Peyer's patch (tissue), 4 donors: Measurements from ENCODE around the gene PSD4. TPM values are rescaled to one million over a fixed set of nuclear protein-coding genes. Genes with fewer than 3 reads are reported as not detected.
A peak's percentile ranks its signal among the peaks of the same experiment; 100 is the strongest.

Experiments used
- DNase-seq, 3 donors: peaks; one replicate each; pipeline ENCODE4 v3.0.0-alpha.2; 2017 to 2019
- H3K27ac ChIP-seq, 4 donors: fragments of 200-600 bp; sonication (generic); one replicate each; pipeline ENCODE4 v1.5.1; 2016 to 2019
- H3K27me3 ChIP-seq, 2 donors: fragments of 200-600 bp; sonication (generic); one replicate each; pipeline ENCODE4 v1.5.1; 2019
- H3K36me3 ChIP-seq, 3 donors: fragments of 200-600 bp; sonication (generic); one replicate each; pipeline ENCODE4 v1.5.1; 2016 to 2019
- H3K4me1 ChIP-seq, 4 donors: fragments of 200-600 bp; sonication (generic); one replicate each; pipeline ENCODE4 v1.5.1; 2016 to 2019
- H3K4me3 ChIP-seq, 4 donors: fragments of 200-600 bp; sonication (generic); 1 replicate in 3 of 4; 2 replicates in 1 of 4; pipeline ENCODE4 v1.5.1; 2016 to 2019; ENCODE audit warnings: mild to moderate bottlenecking in 1 of 4
- H3K9me3 ChIP-seq, 4 donors: fragments of 200-600 bp; sonication (generic); one replicate each; pipeline ENCODE4 v1.5.1; 2016 to 2019; ENCODE audit warnings: mild to moderate bottlenecking in 1 of 4
- CTCF ChIP-seq, 6 experiments: fragments of 450-650 bp in 4 of 6; fragments of 200-600 bp in 2 of 6; sonication (generic) in 1 of 6; IDR thresholded peaks; one replicate each; pipeline ENCODE4 v1.5.1; 2017 to 2019; ENCODE audit warnings: antibody characterized with exemption in 6 of 6, mild to moderate bottlenecking in 3 of 6, moderate library complexity in 1 of 6
- POLR2A ChIP-seq, 2 donors: fragments of 450-650 bp; IDR thresholded peaks; one replicate each; pipeline ENCODE4 v1.5.1; 2017; ENCODE audit warnings: antibody characterized with exemption in 2 of 2, mild to moderate bottlenecking in 2 of 2, moderate library complexity in 2 of 2
- total RNA-seq, 4 donors: library from RNA; depleted of rRNA; stranded (reverse); fragments of >200 nt; gene quantifications; one replicate each; pipeline ENCODE4 v1.1.0, GENCODE V29; 2016

Gene PSD4
- total RNA-seq, 4 donors from 2014 or later: 125 to 284 (median 212) TPM

DNA sequence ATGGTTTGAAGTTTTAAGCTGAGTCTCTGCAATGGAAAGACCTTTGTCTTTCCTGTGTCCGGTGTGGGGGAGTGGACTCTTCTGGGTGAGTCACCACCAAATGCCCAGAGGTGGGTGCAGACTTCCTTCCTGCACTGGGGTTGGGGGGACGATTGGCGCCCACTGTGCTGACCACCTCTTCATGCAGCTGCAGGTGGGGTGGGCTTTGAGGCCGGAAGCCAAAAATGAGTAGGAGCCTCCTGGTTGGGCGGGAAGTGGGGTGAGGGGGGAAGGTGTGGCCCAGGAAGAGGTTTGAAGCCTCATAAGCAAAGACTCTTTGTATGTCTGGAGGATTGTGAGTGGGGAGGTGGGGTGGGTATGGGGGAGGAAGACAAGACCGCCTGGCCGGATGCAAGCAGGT, 77.3 kb downstream of the PSD4 start:
- DNase-seq: peak in 2 of 3 donors; percentile 55 to 75
- Histone ChIP-seq H3K4me3 (no peak overlapping the region), H3K9me3 (no peaks in the 10 kb centered on the region), H3K27me3 (no peaks in the 10 kb centered on the region), H3K36me3 (no peaks in the 10 kb centered on the region), H3K4me1 (peaks cover 0 to 19% (median 2%) of the 10 kb centered on the region in 4 donors), H3K27ac (no peak overlapping the region)
- no peak for TF ChIP-seq CTCF (IDR thresholded peaks at IDR 0.05)
- no peak for TF ChIP-seq POLR2A (IDR thresholded peaks at IDR 0.05)

DNA sequence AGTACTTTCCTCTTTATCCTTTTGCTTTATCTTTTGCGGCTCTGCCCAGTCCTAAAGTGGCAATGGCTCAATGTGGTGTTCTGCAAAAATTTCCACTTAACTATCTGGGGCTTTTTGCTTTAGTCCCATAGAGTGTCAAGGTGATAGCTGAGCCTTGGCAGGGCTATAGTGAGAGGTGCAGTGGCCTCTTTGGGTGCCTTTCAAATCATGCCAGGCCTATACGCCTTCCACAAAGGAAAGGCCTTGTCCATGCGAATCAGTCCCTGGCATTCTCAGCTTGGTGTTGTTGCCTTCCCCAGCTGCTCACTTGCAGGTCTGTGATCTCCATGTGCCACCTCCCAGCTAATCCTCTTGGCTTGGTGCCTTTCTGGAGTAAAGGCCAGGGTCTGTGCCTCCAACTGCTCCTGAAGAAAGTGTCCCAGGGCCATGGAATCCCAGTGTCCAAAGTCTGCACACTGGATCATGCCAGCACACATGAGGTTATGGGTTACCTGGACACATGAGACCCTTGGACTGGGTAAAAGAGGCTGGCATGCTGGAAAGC, 78.3 kb downstream of the PSD4 start:
- no peaks in the 10 kb centered on the region for H3K27me3 ChIP-seq
- H3K36me3 ChIP-seq: no peaks in the 10 kb centered on the region
- no peaks in the 10 kb centered on the region for H3K9me3 ChIP-seq
- H3K4me3 ChIP-seq: no peak overlapping the region
- no peak overlapping the region for H3K27ac ChIP-seq
- DNase-seq: no peak
- peaks cover 0 to 19% (median 2%) of the 10 kb centered on the region in 4 donors for H3K4me1 ChIP-seq
- no peak for TF ChIP-seq POLR2A (IDR thresholded peaks at IDR 0.05)
- no peak for TF ChIP-seq CTCF (IDR thresholded peaks at IDR 0.05)

GRCh38 chr2:113253453-113253852, 79.7 kb downstream of the PSD4 start:
- Histone ChIP-seq H3K4me1 (peaks cover 0 to 19% (median 2%) of the 10 kb centered on the region in 4 donors), H3K4me3 (no peak overlapping the region), H3K9me3 (no peaks in the 10 kb centered on the region), H3K27ac (no peak overlapping the region), H3K36me3 (no peaks in the 10 kb centered on the region), H3K27me3 (no peaks in the 10 kb centered on the region)
- TF ChIP-seq POLR2A (IDR thresholded peaks at IDR 0.05) (no peak), CTCF (IDR thresholded peaks at IDR 0.05) (no peak)
- no peak for DNase-seq

DNA sequence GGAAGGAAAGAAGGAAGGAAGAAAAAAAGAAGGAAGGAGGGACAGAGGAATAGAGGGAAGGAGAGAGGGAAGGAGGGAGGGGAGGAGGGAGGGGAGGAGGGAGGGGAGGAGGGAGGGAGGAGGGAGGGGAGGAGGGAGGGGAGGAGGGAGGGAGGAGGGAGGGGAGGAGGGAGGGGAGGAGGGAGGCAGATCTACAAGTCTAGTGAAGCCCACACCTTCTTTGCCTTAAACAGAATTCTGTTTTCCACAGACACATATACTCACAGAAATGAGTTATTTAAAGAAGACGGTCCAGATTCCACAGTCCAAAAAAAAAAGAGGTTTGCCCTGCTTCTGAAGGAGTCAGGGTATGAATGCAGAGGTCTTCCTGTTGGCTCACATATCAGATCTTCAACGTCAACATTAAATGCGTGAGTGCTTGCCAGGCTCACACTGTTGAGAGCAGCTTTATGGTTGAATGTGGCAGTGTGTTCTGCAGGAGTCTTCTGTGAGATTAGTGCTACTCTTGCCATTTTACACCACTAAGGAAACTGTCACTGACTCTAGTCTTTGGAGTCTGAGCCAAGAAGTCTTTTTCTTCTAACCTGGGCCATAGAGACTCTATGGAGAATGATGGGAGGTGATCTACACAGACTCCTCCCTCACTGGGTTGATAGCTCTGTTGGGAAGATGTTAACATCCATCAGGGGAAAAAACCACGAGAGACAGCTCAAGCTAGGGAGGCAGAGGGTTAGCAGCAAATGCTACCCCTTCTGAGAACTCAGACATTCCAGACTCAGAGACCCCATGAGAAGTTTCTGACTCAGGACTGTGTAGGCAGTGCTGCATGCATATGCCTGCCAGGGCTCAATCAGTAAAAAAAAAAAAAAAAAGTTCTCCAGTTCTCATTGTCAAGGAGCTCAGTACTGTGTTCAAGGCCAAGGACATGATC, 81.6 kb downstream of the PSD4 start:
- Histone ChIP-seq H3K4me3 (no peak overlapping the region), H3K36me3 (no peaks in the 10 kb centered on the region), H3K9me3 (no peaks in the 10 kb centered on the region), H3K4me1 (peaks cover 0 to 12% (median 2%) of the 10 kb centered on the region in 4 donors), H3K27ac (no peak overlapping the region), H3K27me3 (no peaks in the 10 kb centered on the region)
- no peak for DNase-seq
- no peak for TF ChIP-seq POLR2A (IDR thresholded peaks at IDR 0.05)
- TF ChIP-seq CTCF (IDR thresholded peaks at IDR 0.05): no peak

DNA sequence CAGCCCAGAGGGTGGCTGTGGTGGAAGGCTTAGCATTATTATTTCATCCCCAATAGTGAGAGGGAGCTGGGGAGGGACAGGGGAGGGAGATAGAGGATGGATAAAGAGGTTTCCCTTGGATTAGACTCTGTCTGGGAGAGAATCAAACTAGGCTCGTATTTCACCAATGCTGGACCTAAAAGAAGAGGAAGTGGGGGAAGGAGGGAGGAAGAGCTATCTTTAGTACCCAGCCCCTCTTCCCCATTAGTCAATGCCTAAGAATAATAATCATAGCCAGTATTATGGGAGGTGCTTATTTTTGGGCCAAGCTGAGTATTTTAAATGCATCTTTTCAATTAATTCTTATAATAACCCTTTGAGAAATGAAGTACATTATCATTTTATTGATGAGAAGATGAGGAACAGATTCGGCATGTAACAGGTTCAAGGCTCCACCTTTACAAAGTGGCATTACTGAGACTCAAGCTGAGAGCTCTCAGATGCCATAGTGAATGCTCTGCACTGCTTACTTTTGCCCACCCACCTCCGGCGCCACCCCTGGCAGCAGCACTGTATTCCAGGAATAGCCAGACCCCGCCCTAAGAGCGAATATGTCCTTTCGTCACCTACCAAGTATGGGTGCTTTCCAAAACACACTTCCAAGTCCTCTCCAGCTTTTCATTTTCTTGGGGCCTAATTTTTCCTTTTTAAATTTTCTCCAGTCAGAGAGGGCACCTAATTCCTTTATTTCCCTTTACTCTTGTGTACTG, 83.9 kb downstream of the PSD4 start:
- Histone ChIP-seq H3K36me3 (no peaks in the 10 kb centered on the region), H3K4me3 (no peak overlapping the region), H3K9me3 (no peaks in the 10 kb centered on the region), H3K27me3 (no peaks in the 10 kb centered on the region), H3K4me1 (no peaks in the 10 kb centered on the region), H3K27ac (no peak overlapping the region)
- DNase-seq: no peak
- TF ChIP-seq CTCF (IDR thresholded peaks at IDR 0.05) (no peak), POLR2A (IDR thresholded peaks at IDR 0.05) (no peak)
